ENCODE results near the gene DENND4C.
A peak's percentile ranks its signal among the peaks of the same experiment; 100 is the strongest.

Gene DENND4C

DNA sequence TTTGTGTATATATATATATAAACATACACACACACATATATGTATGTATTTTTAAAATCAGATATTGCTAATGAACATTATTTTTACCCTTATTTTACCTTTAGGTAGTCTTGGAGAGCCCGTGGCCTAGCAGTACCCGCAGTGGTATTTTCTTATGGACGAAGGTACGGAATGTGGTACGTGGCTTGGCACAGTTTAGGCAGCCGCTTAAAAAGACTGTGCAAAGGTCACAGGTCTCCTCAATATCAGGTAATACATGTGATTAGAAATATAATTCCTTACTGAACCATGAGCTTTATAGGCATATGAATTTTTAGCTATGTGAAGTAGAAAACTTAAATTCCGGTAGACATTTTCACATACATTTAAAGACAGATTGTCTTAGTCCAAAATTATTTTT lies 105.7 kb downstream of the DENND4C start:
- H3K27ac ChIP-seq, result no peak overlapping the region
- TF ChIP-seq, protein P1, sequence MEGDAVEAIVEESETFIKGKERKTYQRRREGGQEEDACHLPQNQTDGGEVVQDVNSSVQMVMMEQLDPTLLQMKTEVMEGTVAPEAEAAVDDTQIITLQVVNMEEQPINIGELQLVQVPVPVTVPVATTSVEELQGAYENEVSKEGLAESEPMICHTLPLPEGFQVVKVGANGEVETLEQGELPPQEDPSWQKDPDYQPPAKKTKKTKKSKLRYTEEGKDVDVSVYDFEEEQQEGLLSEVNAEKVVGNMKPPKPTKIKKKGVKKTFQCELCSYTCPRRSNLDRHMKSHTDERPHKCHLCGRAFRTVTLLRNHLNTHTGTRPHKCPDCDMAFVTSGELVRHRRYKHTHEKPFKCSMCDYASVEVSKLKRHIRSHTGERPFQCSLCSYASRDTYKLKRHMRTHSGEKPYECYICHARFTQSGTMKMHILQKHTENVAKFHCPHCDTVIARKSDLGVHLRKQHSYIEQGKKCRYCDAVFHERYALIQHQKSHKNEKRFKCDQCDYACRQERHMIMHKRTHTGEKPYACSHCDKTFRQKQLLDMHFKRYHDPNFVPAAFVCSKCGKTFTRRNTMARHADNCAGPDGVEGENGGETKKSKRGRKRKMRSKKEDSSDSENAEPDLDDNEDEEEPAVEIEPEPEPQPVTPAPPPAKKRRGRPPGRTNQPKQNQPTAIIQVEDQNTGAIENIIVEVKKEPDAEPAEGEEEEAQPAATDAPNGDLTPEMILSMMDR (IDR thresholded peaks at IDR 0.05), result no peak
- no peak for TF ChIP-seq ZFX (IDR thresholded peaks at IDR 0.05; ENCODE audit: borderline replicate concordance)

DNA sequence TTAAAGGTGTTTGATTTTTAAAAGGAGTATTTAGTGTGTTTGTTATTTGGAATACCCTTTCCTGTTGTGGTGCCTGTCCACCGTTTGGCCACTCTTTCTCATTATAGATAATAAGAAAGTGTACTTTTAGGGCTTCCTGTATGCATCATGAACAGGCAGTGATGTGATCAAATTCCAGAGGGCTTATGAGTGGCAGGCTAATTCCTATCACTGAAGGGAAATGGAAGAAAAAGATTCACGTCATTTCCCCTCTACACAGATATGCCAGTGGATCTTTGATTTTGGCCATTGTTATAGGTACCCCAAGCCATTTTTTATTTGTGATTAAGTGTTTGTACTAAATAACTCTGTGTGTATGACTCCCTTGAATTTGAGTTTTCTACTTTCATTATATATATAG lies 112.5 kb downstream of the DENND4C start:
- H3K27ac ChIP-seq, result no peak overlapping the region
- TF ChIP-seq ZFX (IDR thresholded peaks at IDR 0.05; ENCODE audit: borderline replicate concordance), result no peak
- TF ChIP-seq, protein P1 (IDR thresholded peaks at IDR 0.05), result no peak

DNA sequence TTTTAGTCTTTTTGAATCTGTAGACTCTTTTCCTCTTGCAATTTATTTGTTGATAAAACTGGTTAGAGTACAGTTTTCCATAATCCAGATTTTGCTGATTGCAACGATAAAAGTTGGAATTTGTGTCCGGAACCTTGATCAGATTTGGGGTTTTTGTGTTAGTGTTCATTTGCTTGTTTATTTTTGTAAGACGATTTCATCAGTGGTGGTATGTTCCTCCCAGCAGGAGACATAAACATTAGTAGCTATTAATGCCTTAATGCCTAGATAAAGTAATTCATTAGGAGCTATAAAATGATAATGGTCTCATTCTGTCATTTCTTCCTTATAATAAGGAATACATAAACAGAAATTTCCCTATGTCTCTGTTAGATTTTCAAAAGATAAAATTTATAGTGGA lies 128.2 kb downstream of the DENND4C start:
- TF ChIP-seq ZFX (IDR thresholded peaks at IDR 0.05; ENCODE audit: borderline replicate concordance), result no peak
- TF ChIP-seq, protein P1 (IDR thresholded peaks at IDR 0.05), result no peak

DNA sequence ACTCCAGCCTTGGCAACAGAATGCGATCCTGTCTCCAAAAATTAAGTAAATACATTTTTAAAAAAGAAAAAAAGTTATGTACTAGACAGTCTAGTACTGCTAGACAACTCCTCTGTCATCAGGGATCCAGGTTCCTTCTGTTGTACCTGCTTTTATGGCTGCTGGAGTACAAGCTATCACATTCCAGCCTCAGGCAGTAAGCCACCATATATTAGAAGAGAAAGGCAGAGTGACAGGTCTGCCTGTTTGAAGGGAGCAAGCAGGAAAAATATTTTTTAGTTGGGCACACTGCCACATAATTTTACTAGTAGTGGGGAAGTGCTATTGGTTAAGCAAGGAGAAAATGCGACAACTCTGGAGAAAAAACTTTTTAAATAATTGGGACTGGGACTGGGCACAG lies 138.6 kb downstream of the DENND4C start:
- no peak overlapping the region for H3K27ac ChIP-seq
- no peak for TF ChIP-seq ZFX (IDR thresholded peaks at IDR 0.05; ENCODE audit: borderline replicate concordance)
- TF ChIP-seq, protein P1 (IDR thresholded peaks at IDR 0.05), result no peak

More for the DNA sequence above, 128.2 kb downstream of the DENND4C start:
- H3K27ac ChIP-seq, result no peak overlapping the region; the same call in 1 of the 2 replicates

DNA sequence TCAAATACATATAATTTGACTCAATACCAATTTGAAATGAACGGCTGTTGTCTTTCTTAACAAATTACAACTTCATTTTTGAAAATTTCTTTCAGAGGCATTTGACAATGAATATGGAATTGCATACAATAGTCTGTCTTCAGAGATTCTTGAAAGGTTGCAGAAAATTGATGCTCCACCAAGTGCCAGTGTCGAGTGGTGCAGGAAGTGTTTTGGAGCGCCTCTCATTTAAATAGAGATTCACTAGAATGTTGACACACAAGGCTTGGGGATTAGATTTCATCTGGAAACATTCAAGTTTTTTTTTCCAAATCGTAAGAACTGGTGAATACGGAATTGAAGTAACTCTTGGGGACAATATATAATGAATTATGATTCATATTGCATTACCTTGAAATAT lies 141.4 kb downstream of the DENND4C start:
- peak overlapping the region; percentile 20 for H3K27ac ChIP-seq
- TF ChIP-seq, protein P1 (IDR thresholded peaks at IDR 0.05), result peak; percentile 8; the same call in 1 of the 2 replicates
- no peak for TF ChIP-seq ZFX (IDR thresholded peaks at IDR 0.05; ENCODE audit: borderline replicate concordance)

DNA sequence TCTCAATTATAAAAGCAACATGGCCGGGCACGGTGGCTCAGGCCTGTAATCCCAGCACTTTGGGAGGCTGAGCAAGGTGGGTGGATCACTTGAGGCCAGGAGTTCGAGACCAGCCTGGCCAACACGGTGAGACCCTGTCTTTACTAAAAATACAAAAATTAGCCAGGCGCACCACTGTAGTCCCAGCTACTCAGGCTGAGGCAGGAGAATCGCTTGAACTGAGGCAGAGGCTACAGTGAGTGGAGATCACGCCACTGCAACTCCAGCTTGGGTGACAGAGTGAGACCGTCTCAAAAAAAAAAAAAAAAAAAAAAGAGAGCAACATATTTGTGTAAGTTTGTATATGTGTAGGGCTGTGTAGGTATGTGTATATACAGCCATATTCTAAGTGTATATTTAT lies 142.1 kb downstream of the DENND4C start:
- TF ChIP-seq, protein P1 (IDR thresholded peaks at IDR 0.05), result no peak
- no peak for TF ChIP-seq ZFX (IDR thresholded peaks at IDR 0.05; ENCODE audit: borderline replicate concordance)
- H3K27ac ChIP-seq, result peak overlapping the region; percentile 20; the same call in 1 of the 2 replicates

DNA sequence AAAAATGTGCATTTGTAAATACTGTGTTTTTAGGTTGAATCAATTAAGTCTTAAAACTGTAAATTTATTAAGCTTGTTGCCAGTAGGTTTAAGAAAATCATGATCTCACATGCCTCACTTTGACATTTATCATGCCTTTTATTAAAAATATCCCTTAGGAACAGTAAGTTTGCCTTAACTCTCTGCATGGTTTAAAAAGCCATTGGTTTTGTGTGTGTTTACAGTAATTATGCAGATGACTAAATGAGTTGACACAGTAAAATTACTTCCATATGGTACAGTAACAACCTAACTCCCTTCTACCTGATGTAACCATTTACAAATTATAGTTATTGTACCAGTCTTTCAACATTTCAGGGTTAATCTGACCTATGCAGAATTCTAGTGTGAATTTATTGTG lies 143.0 kb downstream of the DENND4C start:
- TF ChIP-seq ZFX (IDR thresholded peaks at IDR 0.05; ENCODE audit: borderline replicate concordance), result no peak
- TF ChIP-seq, protein P1 (IDR thresholded peaks at IDR 0.05), result no peak
- H3K27ac ChIP-seq, result peak overlapping the region; percentile 34

Measured in 22Rv1 (cell line).